KMS-11 (cell line): ENCODE results near the gene CDCA4.

Experiments used
- H2AFZ ChIP-seq: fragments of 200-600 bp; sonication (generic); 2 replicates; pipeline ENCODE4 v1.6.1; 2016; ENCODE audit warnings: antibody characterized with exemption, mixed run types, low read depth
- H3K27ac ChIP-seq: fragments of 200-600 bp; sonication (generic); 2 replicates; pipeline ENCODE4 v1.6.1; 2016; ENCODE audit warnings: mild to moderate bottlenecking, mixed run types
- H3K27me3 ChIP-seq: fragments of 200-600 bp; sonication (generic); 2 replicates; pipeline ENCODE4 v1.6.1; 2017; ENCODE audit warnings: mild to moderate bottlenecking, low read depth, mixed run types, moderate library complexity; ENCODE audit not compliant: insufficient read depth
- H3K36me3 ChIP-seq: fragments of 200-600 bp; sonication (generic); 2 replicates; pipeline ENCODE4 v1.6.1; 2017; ENCODE audit warnings: mild to moderate bottlenecking, mixed run types; ENCODE audit not compliant: insufficient read depth
- H3K4me1 ChIP-seq: fragments of 200-600 bp; sonication (generic); 2 replicates; pipeline ENCODE4 v1.6.1; 2016; ENCODE audit warnings: mild to moderate bottlenecking, low read depth, mixed run types; ENCODE audit not compliant: poor library complexity, severe bottlenecking
- H3K4me2 ChIP-seq: fragments of 200-600 bp; sonication (generic); 2 replicates; pipeline ENCODE4 v1.7.0; 2016; ENCODE audit warnings: mild to moderate bottlenecking, mixed run types
- H3K4me3 ChIP-seq: fragments of 200-600 bp; sonication (generic); IDR thresholded peaks from 2 replicates; pipeline ENCODE4 v1.6.1; 2017; ENCODE audit warnings: low read depth, low read length, mixed read lengths; ENCODE audit not compliant: insufficient read depth
- H3K79me2 ChIP-seq: fragments of 200-600 bp; sonication (generic); 2 replicates; pipeline ENCODE4 v1.6.1; 2016; ENCODE audit warnings: low read depth, mixed run types; ENCODE audit not compliant: insufficient read depth
- H3K9ac ChIP-seq: fragments of 200-600 bp; sonication (generic); 2 replicates; pipeline ENCODE4 v1.6.1; 2016; ENCODE audit warnings: mild to moderate bottlenecking, mixed run types
- H4K20me1 ChIP-seq: fragments of 200-600 bp; sonication (generic); 2 replicates; pipeline ENCODE4 v1.6.1; 2016; ENCODE audit warnings: mild to moderate bottlenecking, mixed run types; ENCODE audit not compliant: insufficient read depth
- CTCF ChIP-seq: fragments of 200-600 bp; sonication (generic); conservative IDR thresholded peaks from 2 replicates; pipeline ENCODE4 v1.6.1; 2017; ENCODE audit warnings: low read depth, mild to moderate bottlenecking, antibody characterized with exemption, low read length, moderate library complexity, mixed read lengths

CDCA4 gene

GRCh38 chr14:104998801-104999200, 22.1 kb downstream of the CDCA4 start:
- H3K79me2 ChIP-seq: no peaks in the 10 kb centered on the region

GRCh38 chr14:104996483-104996882, 24.4 kb downstream of the CDCA4 start:
- no peaks in the 10 kb centered on the region for H3K36me3 ChIP-seq
- no peak for TF ChIP-seq CTCF
- no peak overlapping the region for H3K4me2 ChIP-seq

More at GRCh38 chr14:104998801-104999200, 22.1 kb downstream of the CDCA4 start:
- Histone ChIP-seq H3K27me3 (no peaks in the 10 kb centered on the region), H3K27ac (no peak overlapping the region), H3K4me2 (no peak overlapping the region), H3K36me3 (no peaks in the 10 kb centered on the region), H2AFZ (no peak overlapping the region), H4K20me1 (no peaks in the 10 kb centered on the region), H3K9ac (no peak overlapping the region), H3K4me3 (no peak overlapping the region), H3K4me1 (peaks cover 25% of the 10 kb centered on the region)
- TF ChIP-seq CTCF: no peak

GRCh38 chr14:104996032-104996431, 24.9 kb downstream of the CDCA4 start:
- peaks cover 11% of the 10 kb centered on the region for H3K4me1 ChIP-seq
- no peak for TF ChIP-seq CTCF
- no peak overlapping the region for H3K4me2 ChIP-seq
- no peaks in the 10 kb centered on the region for H3K36me3 ChIP-seq
- H4K20me1 ChIP-seq: no peaks in the 10 kb centered on the region
- H3K27me3 ChIP-seq: no peaks in the 10 kb centered on the region
- H2AFZ ChIP-seq: no peak overlapping the region
- no peak overlapping the region for H3K27ac ChIP-seq
- H3K79me2 ChIP-seq: no peaks in the 10 kb centered on the region
- no peak overlapping the region for H3K4me3 ChIP-seq
- no peak overlapping the region for H3K9ac ChIP-seq

More at GRCh38 chr14:104996483-104996882, 24.4 kb downstream of the CDCA4 start:
- no peak overlapping the region for H3K27ac ChIP-seq
- no peak overlapping the region for H3K4me3 ChIP-seq
- peaks cover 11% of the 10 kb centered on the region for H3K4me1 ChIP-seq
- no peaks in the 10 kb centered on the region for H4K20me1 ChIP-seq
- H3K27me3 ChIP-seq: no peaks in the 10 kb centered on the region
- no peak overlapping the region for H2AFZ ChIP-seq
- H3K9ac ChIP-seq: no peak overlapping the region
- no peaks in the 10 kb centered on the region for H3K79me2 ChIP-seq

- no peak overlapping the region for H3K9ac ChIP-seq
- H3K27ac ChIP-seq: no peak overlapping the region
- no peak overlapping the region for H2AFZ ChIP-seq
- H3K36me3 ChIP-seq: no peaks in the 10 kb centered on the region
- H3K79me2 ChIP-seq: no peaks in the 10 kb centered on the region
- no peak overlapping the region for H3K4me3 ChIP-seq
- H3K4me1 ChIP-seq: peaks cover 10% of the 10 kb centered on the region
- H3K27me3 ChIP-seq: no peaks in the 10 kb centered on the region
- H4K20me1 ChIP-seq: no peaks in the 10 kb centered on the region
- no peak overlapping the region for H3K4me2 ChIP-seq
- TF ChIP-seq CTCF: no peak
Measured at GRCh38 chr14:104994978-104995377, 25.9 kb downstream of the CDCA4 start.
